Measurements from ENCODE around the gene DEPDC1.

DNA sequence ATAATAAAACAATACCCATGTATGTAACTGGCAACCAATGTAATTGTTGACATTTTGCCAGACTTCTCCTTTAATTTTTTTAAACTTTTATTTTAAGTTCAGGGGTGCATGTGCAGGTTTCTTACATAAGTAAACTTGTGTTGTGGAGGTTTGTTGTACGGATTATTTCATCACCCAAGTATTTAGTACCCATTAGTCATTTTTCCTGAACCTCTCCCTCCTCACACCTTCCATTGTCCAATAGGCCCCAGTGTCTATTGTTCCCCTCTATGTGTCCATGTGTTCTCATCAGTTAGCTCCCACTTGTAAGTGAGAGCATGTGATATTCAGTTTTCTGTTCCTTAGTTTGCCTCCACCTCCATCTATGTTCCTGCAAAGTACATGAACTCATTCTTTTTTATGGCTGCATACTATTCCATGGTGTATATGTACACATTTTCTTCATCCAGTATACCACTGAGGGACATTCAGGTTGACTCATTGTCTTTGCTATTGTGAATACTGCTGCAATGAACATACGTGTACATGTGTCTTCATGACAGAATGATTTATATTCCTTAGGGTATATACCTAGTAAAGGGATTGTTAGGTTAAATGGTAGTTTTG is 6.7 kb downstream of the DEPDC1 start:
- TF ChIP-seq TAF1 (conservative IDR thresholded peaks at IDR 0.05): no peak
- no peak for TF ChIP-seq RAD21 (IDR thresholded peaks at IDR 0.05)
- TF ChIP-seq, protein P1, sequence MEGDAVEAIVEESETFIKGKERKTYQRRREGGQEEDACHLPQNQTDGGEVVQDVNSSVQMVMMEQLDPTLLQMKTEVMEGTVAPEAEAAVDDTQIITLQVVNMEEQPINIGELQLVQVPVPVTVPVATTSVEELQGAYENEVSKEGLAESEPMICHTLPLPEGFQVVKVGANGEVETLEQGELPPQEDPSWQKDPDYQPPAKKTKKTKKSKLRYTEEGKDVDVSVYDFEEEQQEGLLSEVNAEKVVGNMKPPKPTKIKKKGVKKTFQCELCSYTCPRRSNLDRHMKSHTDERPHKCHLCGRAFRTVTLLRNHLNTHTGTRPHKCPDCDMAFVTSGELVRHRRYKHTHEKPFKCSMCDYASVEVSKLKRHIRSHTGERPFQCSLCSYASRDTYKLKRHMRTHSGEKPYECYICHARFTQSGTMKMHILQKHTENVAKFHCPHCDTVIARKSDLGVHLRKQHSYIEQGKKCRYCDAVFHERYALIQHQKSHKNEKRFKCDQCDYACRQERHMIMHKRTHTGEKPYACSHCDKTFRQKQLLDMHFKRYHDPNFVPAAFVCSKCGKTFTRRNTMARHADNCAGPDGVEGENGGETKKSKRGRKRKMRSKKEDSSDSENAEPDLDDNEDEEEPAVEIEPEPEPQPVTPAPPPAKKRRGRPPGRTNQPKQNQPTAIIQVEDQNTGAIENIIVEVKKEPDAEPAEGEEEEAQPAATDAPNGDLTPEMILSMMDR (IDR thresholded peaks at IDR 0.05; ENCODE audit: low read depth, low read length, missing input control): no peak
- TF ChIP-seq, protein P2, sequence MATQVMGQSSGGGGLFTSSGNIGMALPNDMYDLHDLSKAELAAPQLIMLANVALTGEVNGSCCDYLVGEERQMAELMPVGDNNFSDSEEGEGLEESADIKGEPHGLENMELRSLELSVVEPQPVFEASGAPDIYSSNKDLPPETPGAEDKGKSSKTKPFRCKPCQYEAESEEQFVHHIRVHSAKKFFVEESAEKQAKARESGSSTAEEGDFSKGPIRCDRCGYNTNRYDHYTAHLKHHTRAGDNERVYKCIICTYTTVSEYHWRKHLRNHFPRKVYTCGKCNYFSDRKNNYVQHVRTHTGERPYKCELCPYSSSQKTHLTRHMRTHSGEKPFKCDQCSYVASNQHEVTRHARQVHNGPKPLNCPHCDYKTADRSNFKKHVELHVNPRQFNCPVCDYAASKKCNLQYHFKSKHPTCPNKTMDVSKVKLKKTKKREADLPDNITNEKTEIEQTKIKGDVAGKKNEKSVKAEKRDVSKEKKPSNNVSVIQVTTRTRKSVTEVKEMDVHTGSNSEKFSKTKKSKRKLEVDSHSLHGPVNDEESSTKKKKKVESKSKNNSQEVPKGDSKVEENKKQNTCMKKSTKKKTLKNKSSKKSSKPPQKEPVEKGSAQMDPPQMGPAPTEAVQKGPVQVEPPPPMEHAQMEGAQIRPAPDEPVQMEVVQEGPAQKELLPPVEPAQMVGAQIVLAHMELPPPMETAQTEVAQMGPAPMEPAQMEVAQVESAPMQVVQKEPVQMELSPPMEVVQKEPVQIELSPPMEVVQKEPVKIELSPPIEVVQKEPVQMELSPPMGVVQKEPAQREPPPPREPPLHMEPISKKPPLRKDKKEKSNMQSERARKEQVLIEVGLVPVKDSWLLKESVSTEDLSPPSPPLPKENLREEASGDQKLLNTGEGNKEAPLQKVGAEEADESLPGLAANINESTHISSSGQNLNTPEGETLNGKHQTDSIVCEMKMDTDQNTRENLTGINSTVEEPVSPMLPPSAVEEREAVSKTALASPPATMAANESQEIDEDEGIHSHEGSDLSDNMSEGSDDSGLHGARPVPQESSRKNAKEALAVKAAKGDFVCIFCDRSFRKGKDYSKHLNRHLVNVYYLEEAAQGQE (IDR thresholded peaks at IDR 0.05): no peak
- no peak for TF ChIP-seq EGR1 (IDR thresholded peaks at IDR 0.05; ENCODE audit: low read depth in 2 of 2)
- TF ChIP-seq JUND (IDR thresholded peaks at IDR 0.05): no peak
- TF ChIP-seq FOXA1 (IDR thresholded peaks at IDR 0.05): no peak

All from liver (tissue), 3 donors.